ENCODE data around the gene WDFY3.

The WDFY3 gene

GRCh38 chr4:84887824-84888223 is 78.7 kb downstream of the WDFY3 start:
- H3K36me3 ChIP-seq (ENCODE audit: insufficient read depth, low read length) = no peaks in the 10 kb centered on the region; the same call in 1 of the 2 replicates
- peak overlapping the region; percentile 56 for H3K27ac ChIP-seq (ENCODE audit: low read depth, low read length)
- peaks cover 17% of the 10 kb centered on the region for H3K4me1 ChIP-seq (ENCODE audit: control insufficient read depth, insufficient read depth, low read length, unreplicated experiment)
- H3K27me3 ChIP-seq (ENCODE audit: insufficient read depth, low read length) = no peaks in the 10 kb centered on the region
- H3K79me2 ChIP-seq (ENCODE audit: control insufficient read depth, insufficient read depth, low read length, unreplicated experiment) = peaks cover 11% of the 10 kb centered on the region
- H2AFZ ChIP-seq (ENCODE audit: low read length, unreplicated experiment) = no peak overlapping the region
- no peak overlapping the region for H3K4me3 ChIP-seq (ENCODE audit: low read depth, low read length)

- Histone ChIP-seq H3K36me3 (ENCODE audit: insufficient read depth, low read length) (peaks cover 3% of the 10 kb centered on the region; the same call in 1 of the 2 replicates), H3K4me1 (ENCODE audit: control insufficient read depth, insufficient read depth, low read length, unreplicated experiment) (peaks cover 40% of the 10 kb centered on the region), H3K27me3 (ENCODE audit: insufficient read depth, low read length) (no peaks in the 10 kb centered on the region), H3K4me3 (ENCODE audit: low read depth, low read length) (peak overlapping the region; percentile 38), H3K79me2 (ENCODE audit: control insufficient read depth, insufficient read depth, low read length, unreplicated experiment) (peaks cover 8% of the 10 kb centered on the region), H3K27ac (ENCODE audit: low read depth, low read length) (peak overlapping the region; percentile 92), H2AFZ (ENCODE audit: low read length, unreplicated experiment) (peak overlapping the region; percentile 48)
Observed at GRCh38 chr4:84879651-84880200, 86.8 kb downstream of the WDFY3 start.

GRCh38 chr4:84878546-84878945 is 87.9 kb downstream of the WDFY3 start:
- Histone ChIP-seq H3K36me3 (ENCODE audit: insufficient read depth, low read length) (peaks cover 3% of the 10 kb centered on the region; the same call in 1 of the 2 replicates), H2AFZ (ENCODE audit: low read length, unreplicated experiment) (no peak overlapping the region), H3K4me1 (ENCODE audit: control insufficient read depth, insufficient read depth, low read length, unreplicated experiment) (peaks cover 40% of the 10 kb centered on the region), H3K27ac (ENCODE audit: low read depth, low read length) (peak overlapping the region; percentile 92), H3K27me3 (ENCODE audit: insufficient read depth, low read length) (no peaks in the 10 kb centered on the region), H3K4me3 (ENCODE audit: low read depth, low read length) (peak overlapping the region; percentile 38; the same call in 1 of the 2 replicates), H3K79me2 (ENCODE audit: control insufficient read depth, insufficient read depth, low read length, unreplicated experiment) (peaks cover 8% of the 10 kb centered on the region)

GRCh38 chr4:84878090-84878489 is 88.4 kb downstream of the WDFY3 start:
- no peaks in the 10 kb centered on the region for H3K27me3 ChIP-seq (ENCODE audit: insufficient read depth, low read length)
- H3K27ac ChIP-seq (ENCODE audit: low read depth, low read length) = peak overlapping the region; percentile 92
- no peak overlapping the region for H3K4me3 ChIP-seq (ENCODE audit: low read depth, low read length)
- H2AFZ ChIP-seq (ENCODE audit: low read length, unreplicated experiment) = no peak overlapping the region
- peaks cover 8% of the 10 kb centered on the region for H3K79me2 ChIP-seq (ENCODE audit: control insufficient read depth, insufficient read depth, low read length, unreplicated experiment)
- peaks cover 40% of the 10 kb centered on the region for H3K4me1 ChIP-seq (ENCODE audit: control insufficient read depth, insufficient read depth, low read length, unreplicated experiment)
- H3K36me3 ChIP-seq (ENCODE audit: insufficient read depth, low read length) = peaks cover 3% of the 10 kb centered on the region; the same call in 1 of the 2 replicates

GRCh38 chr4:84877051-84877833 is 89.2 kb downstream of the WDFY3 start:
- H3K4me3 ChIP-seq (ENCODE audit: low read depth, low read length) = no peak overlapping the region
- H2AFZ ChIP-seq (ENCODE audit: low read length, unreplicated experiment) = no peak overlapping the region
- H3K27ac ChIP-seq (ENCODE audit: low read depth, low read length) = peak overlapping the region; percentile 92
- H3K79me2 ChIP-seq (ENCODE audit: control insufficient read depth, insufficient read depth, low read length, unreplicated experiment) = peaks cover 8% of the 10 kb centered on the region
- H3K27me3 ChIP-seq (ENCODE audit: insufficient read depth, low read length) = no peaks in the 10 kb centered on the region
- H3K4me1 ChIP-seq (ENCODE audit: control insufficient read depth, insufficient read depth, low read length, unreplicated experiment) = peaks cover 40% of the 10 kb centered on the region
- peaks cover 3% of the 10 kb centered on the region; the same call in 1 of the 2 replicates for H3K36me3 ChIP-seq (ENCODE audit: insufficient read depth, low read length)

- Histone ChIP-seq H3K4me3 (ENCODE audit: low read depth, low read length) (no peak overlapping the region), H2AFZ (ENCODE audit: low read length, unreplicated experiment) (no peak overlapping the region), H3K27me3 (ENCODE audit: insufficient read depth, low read length) (no peaks in the 10 kb centered on the region), H3K36me3 (ENCODE audit: insufficient read depth, low read length) (no peaks in the 10 kb centered on the region), H3K27ac (ENCODE audit: low read depth, low read length) (peak overlapping the region; percentile 92; the same call in 1 of the 2 replicates), H3K4me1 (ENCODE audit: control insufficient read depth, insufficient read depth, low read length, unreplicated experiment) (peaks cover 45% of the 10 kb centered on the region), H3K79me2 (ENCODE audit: control insufficient read depth, insufficient read depth, low read length, unreplicated experiment) (peaks cover 8% of the 10 kb centered on the region)
Observed at GRCh38 chr4:84875636-84876371, 90.7 kb downstream of the WDFY3 start.

- H3K27me3 ChIP-seq (ENCODE audit: insufficient read depth, low read length) = no peaks in the 10 kb centered on the region
- H3K36me3 ChIP-seq (ENCODE audit: insufficient read depth, low read length) = no peaks in the 10 kb centered on the region
- H2AFZ ChIP-seq (ENCODE audit: low read length, unreplicated experiment) = no peak overlapping the region
- H3K4me3 ChIP-seq (ENCODE audit: low read depth, low read length) = no peak overlapping the region
- peaks cover 5% of the 10 kb centered on the region for H3K79me2 ChIP-seq (ENCODE audit: control insufficient read depth, insufficient read depth, low read length, unreplicated experiment)
- H3K27ac ChIP-seq (ENCODE audit: low read depth, low read length) = no peak overlapping the region
- H3K4me1 ChIP-seq (ENCODE audit: control insufficient read depth, insufficient read depth, low read length, unreplicated experiment) = peaks cover 48% of the 10 kb centered on the region
Observed at GRCh38 chr4:84874619-84875018, 91.9 kb downstream of the WDFY3 start.

GRCh38 chr4:84870398-84871163 is 95.9 kb downstream of the WDFY3 start:
- Histone ChIP-seq H3K27ac (ENCODE audit: low read depth, low read length) (peak overlapping the region; percentile 63), H3K79me2 (ENCODE audit: control insufficient read depth, insufficient read depth, low read length, unreplicated experiment) (peaks cover 9% of the 10 kb centered on the region), H3K4me3 (ENCODE audit: low read depth, low read length) (no peak overlapping the region)

GRCh38 chr4:84866295-84866694 is 100.2 kb downstream of the WDFY3 start:
- H3K27ac ChIP-seq (ENCODE audit: low read depth, low read length) = no peak overlapping the region
- H3K4me1 ChIP-seq (ENCODE audit: control insufficient read depth, insufficient read depth, low read length, unreplicated experiment) = peaks cover 16% of the 10 kb centered on the region
- H3K27me3 ChIP-seq (ENCODE audit: insufficient read depth, low read length) = no peaks in the 10 kb centered on the region
- H2AFZ ChIP-seq (ENCODE audit: low read length, unreplicated experiment) = no peak overlapping the region
- no peaks in the 10 kb centered on the region for H3K36me3 ChIP-seq (ENCODE audit: insufficient read depth, low read length)
- no peak overlapping the region for H3K4me3 ChIP-seq (ENCODE audit: low read depth, low read length)
- H3K79me2 ChIP-seq (ENCODE audit: control insufficient read depth, insufficient read depth, low read length, unreplicated experiment) = peaks cover 9% of the 10 kb centered on the region

More at GRCh38 chr4:84870398-84871163, 95.9 kb downstream of the WDFY3 start:
- Histone ChIP-seq H3K27me3 (ENCODE audit: insufficient read depth, low read length) (no peaks in the 10 kb centered on the region), H3K36me3 (ENCODE audit: insufficient read depth, low read length) (no peaks in the 10 kb centered on the region), H2AFZ (ENCODE audit: low read length, unreplicated experiment) (no peak overlapping the region), H3K4me1 (ENCODE audit: control insufficient read depth, insufficient read depth, low read length, unreplicated experiment) (peaks cover 16% of the 10 kb centered on the region)

- peaks cover 9% of the 10 kb centered on the region for H3K4me1 ChIP-seq (ENCODE audit: control insufficient read depth, insufficient read depth, low read length, unreplicated experiment)
- H3K36me3 ChIP-seq (ENCODE audit: insufficient read depth, low read length) = no peaks in the 10 kb centered on the region
- H3K79me2 ChIP-seq (ENCODE audit: control insufficient read depth, insufficient read depth, low read length, unreplicated experiment) = peaks cover 9% of the 10 kb centered on the region
- no peak overlapping the region for H3K4me3 ChIP-seq (ENCODE audit: low read depth, low read length)
- H2AFZ ChIP-seq (ENCODE audit: low read length, unreplicated experiment) = no peak overlapping the region
- H3K27ac ChIP-seq (ENCODE audit: low read depth, low read length) = no peak overlapping the region
- no peaks in the 10 kb centered on the region for H3K27me3 ChIP-seq (ENCODE audit: insufficient read depth, low read length)
Observed at GRCh38 chr4:84865600-84865999, 100.9 kb downstream of the WDFY3 start.

Data from ACC112 (cell line).